WERI-Rb-1 (cell line): Measurements from ENCODE around the gene ATRNL1.
"Not testable (repeated sequence)": the region's sequence is repeated elsewhere in the genome, so short reads cannot be mapped to it uniquely, and the experiment has no call there.

ENCODE experiments used
- DNase-seq: peaks from one replicate; pipeline ENCODE4 v3.0.0-alpha.2; 2020
- H3K27ac ChIP-seq: fragments of 250-450 bp; sonication (Bioruptor Pico); 2 replicates; pipeline ENCODE4 v1.5.1; 2020; ENCODE audit warnings: mild to moderate bottlenecking, moderate library complexity
- H3K27me3 ChIP-seq: fragments of 250-450 bp; sonication (Bioruptor Pico); 2 replicates; pipeline ENCODE4 v1.5.1; 2021; ENCODE audit warnings: mild to moderate bottlenecking, low read depth, moderate library complexity; ENCODE audit not compliant: insufficient read depth, severe bottlenecking
- H3K36me3 ChIP-seq: fragments of 250-450 bp; sonication (Bioruptor Pico); 2 replicates; pipeline ENCODE4 v1.5.1; 2020; ENCODE audit warnings: mild to moderate bottlenecking, moderate library complexity
- H3K4me3 ChIP-seq: 2 replicates; pipeline ENCODE4 v1.5.1; 2011; ENCODE audit warnings: low read depth, mild to moderate bottlenecking, control low read depth, low read length
- H3K9me3 ChIP-seq: fragments of 250-450 bp; sonication (Bioruptor Pico); 2 replicates; pipeline ENCODE4 v1.5.1; 2021; ENCODE audit warnings: mild to moderate bottlenecking, moderate library complexity; ENCODE audit not compliant: severe bottlenecking
- TF ChIP-seq, protein P1 (sequence below): IDR thresholded peaks from 2 replicates; pipeline ENCODE4 v1.5.1; 2011; ENCODE audit warnings: low read depth, mild to moderate bottlenecking, control low read depth, inconsistent platforms, low read length

The ATRNL1 gene

DNA sequence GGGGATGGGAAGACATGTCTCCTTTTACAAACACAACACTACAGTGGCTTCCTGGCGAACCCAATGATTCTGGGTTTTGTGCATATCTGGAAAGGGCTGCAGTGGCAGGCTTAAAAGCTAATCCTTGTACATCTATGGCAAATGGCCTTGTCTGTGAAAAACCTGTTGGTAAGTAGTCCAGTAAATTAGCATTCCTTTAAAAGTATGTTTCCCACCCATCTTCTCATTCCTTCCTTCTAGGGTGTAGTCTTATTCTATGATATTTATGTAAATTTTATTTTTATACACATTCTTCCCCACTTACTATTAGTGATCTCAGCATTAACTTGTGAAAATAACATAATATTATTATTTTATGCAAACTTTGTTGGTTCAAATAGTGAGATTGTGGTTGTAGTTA lies 206.9 kb downstream of the ATRNL1 start:
- Histone ChIP-seq H3K27ac (no peak overlapping the region), H3K27me3 (no peaks in the 10 kb centered on the region), H3K9me3 (no peaks in the 10 kb centered on the region), H3K36me3 (no peaks in the 10 kb centered on the region), H3K4me3 (no peak overlapping the region)
- no peak for DNase-seq
- TF ChIP-seq, protein P1, sequence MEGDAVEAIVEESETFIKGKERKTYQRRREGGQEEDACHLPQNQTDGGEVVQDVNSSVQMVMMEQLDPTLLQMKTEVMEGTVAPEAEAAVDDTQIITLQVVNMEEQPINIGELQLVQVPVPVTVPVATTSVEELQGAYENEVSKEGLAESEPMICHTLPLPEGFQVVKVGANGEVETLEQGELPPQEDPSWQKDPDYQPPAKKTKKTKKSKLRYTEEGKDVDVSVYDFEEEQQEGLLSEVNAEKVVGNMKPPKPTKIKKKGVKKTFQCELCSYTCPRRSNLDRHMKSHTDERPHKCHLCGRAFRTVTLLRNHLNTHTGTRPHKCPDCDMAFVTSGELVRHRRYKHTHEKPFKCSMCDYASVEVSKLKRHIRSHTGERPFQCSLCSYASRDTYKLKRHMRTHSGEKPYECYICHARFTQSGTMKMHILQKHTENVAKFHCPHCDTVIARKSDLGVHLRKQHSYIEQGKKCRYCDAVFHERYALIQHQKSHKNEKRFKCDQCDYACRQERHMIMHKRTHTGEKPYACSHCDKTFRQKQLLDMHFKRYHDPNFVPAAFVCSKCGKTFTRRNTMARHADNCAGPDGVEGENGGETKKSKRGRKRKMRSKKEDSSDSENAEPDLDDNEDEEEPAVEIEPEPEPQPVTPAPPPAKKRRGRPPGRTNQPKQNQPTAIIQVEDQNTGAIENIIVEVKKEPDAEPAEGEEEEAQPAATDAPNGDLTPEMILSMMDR = no peak

DNA sequence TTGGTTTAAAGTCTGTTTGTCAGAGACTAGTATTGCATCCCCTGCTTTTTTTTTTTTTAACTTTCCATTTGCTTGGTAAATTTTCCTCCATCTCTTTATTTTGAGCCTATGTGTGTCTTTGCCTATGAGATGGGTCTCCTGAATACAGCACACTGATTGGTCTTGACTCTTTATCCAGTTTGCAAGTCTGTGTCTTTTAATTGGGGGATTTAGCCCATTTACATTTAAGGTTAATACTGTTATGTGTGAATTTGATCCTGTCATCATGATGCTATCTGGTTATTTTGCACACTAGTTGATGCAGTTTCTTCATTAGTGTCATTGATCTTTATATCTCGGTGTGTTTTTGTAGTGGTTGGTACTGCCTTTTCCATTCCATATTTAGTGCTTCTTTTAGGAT lies 226.5 kb downstream of the ATRNL1 start:
- not testable (repeated sequence) for DNase-seq, H3K27ac ChIP-seq

DNA sequence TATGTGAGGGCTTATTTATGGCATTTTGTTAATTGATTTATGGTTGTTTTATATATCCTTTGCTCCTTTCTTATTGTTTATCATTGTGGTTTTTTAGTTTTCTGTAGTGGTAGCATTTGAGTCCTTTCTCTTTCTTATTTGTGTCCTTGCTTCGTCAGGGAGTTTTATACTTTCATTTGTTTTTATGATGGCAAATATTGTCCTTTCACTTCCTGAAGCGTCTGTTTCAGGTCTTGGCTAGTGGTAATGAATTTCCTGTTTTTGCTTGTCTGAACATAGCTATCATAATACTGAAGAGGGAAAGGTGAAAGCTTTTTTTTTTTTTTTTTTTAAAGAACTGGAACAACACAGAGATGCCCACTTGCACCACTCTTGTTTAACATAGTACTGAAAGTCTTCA lies 228.2 kb downstream of the ATRNL1 start:
- TF ChIP-seq, protein P1 = no peak

More for the DNA sequence above, 226.5 kb downstream of the ATRNL1 start:
- not testable (repeated sequence) for H3K27me3 ChIP-seq, H3K36me3 ChIP-seq, H3K9me3 ChIP-seq, H3K4me3 ChIP-seq

DNA sequence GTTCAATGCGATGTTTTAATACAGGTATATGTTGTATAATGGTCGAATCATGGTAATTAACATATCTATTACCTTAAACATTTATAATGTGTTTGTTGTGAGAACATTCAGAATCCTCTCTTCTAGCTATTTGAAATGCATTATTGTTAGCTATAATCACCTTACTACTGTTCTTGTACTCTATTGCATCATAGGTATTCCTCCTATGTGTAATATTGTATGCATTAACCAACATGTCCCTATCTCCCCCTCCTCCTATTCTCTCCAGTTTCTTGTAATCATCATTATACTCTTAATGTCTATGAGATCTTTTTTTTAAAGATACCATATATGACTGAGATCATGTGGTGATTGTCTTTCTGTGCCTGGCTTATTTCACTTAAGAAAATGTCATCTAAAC lies 235.2 kb downstream of the ATRNL1 start:
- no peak for DNase-seq
- H3K36me3 ChIP-seq = no peaks in the 10 kb centered on the region
- TF ChIP-seq, protein P1 = no peak
- H3K4me3 ChIP-seq = no peak overlapping the region
- no peaks in the 10 kb centered on the region for H3K27me3 ChIP-seq
- no peaks in the 10 kb centered on the region for H3K9me3 ChIP-seq
- no peak overlapping the region for H3K27ac ChIP-seq

More for the DNA sequence above, 228.2 kb downstream of the ATRNL1 start:
- no peaks in the 10 kb centered on the region for H3K9me3 ChIP-seq
- H3K36me3 ChIP-seq = no peaks in the 10 kb centered on the region
- H3K27ac ChIP-seq = no peak overlapping the region
- no peak overlapping the region for H3K4me3 ChIP-seq
- no peak for DNase-seq
- H3K27me3 ChIP-seq = no peaks in the 10 kb centered on the region

DNA sequence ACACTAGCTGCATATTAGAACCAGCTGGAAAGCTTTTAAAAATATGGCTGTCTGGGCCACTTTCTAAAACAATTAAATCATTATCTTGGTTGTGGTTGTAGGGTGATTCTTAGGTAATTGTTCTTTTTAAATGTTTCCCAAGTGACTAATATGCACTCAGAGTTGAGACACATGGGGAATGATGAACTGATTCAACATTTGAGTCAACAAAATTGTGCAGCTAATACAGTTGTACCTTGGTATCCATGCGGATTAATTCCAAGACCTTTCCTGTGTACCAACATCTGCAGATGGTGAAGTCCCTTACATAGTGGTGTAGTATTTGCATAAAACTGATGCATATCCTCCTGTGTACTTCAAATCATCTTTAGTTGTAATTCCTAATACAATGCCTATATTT lies 242.2 kb downstream of the ATRNL1 start:
- H3K36me3 ChIP-seq = no peaks in the 10 kb centered on the region
- no peak for DNase-seq
- H3K27ac ChIP-seq = no peak overlapping the region
- TF ChIP-seq, protein P1 = no peak
- H3K27me3 ChIP-seq = no peaks in the 10 kb centered on the region
- no peaks in the 10 kb centered on the region for H3K9me3 ChIP-seq
- no peak overlapping the region for H3K4me3 ChIP-seq

DNA sequence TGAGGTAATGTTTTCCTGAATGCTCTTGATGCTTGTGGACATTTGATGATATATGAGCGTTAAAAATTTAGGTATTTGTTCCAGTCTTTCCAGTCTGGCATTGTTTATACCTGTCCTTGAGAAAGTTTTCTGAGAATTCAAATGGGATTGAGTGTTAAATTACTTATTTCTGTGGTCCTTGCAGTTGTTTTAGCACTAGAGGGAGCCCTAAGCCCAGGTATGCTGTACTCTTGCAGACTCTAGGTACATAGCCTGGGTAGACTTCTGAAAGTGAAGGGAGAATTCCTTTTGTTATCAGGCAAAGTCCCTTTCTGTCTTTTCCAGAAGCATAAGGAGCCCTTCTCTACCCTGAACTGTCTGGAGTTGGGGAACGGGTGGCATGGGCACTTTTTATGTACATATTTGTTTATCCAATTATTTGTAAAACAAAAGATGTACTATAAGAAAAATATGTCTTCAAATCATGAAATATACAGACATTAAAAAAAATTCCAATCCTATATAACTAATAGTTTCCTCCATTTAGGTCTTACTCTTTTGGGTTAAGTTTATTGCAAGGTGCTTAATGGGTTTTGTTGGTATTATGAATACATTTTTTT lies 262.1 kb downstream of the ATRNL1 start:
- Histone ChIP-seq H3K27ac (no peak overlapping the region), H3K27me3 (no peaks in the 10 kb centered on the region), H3K4me3 (no peak overlapping the region), H3K36me3 (no peaks in the 10 kb centered on the region), H3K9me3 (no peaks in the 10 kb centered on the region)
- peak; percentile 56 for DNase-seq
- TF ChIP-seq, protein P1 = peak; percentile 71

DNA sequence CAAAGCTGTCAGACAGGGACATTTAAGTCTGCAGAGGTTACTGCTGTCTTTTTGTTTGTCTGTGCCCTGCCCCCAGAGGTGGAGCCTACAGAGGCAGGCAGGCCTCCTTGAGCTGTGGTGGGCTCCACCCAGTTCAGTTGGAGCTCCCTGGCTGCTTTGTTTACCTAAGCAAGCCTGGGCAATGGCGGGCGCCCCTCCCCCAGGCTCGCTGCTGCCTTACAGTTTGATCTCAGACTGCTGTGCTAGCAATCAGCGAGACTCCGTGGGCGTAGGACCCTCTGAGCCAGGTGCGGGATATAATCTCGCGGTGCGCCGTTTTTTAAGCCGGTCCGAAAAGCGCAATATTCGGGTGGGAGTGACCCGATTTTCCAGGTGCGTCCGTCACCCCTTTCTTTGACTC lies 274.8 kb downstream of the ATRNL1 start:
- H3K9me3 ChIP-seq, DNase-seq, H3K27me3 ChIP-seq, H3K36me3 ChIP-seq, H3K4me3 ChIP-seq, H3K27ac ChIP-seq: not testable (repeated sequence)
